Ascending aorta (tissue), 2 donors: ENCODE data around the gene GJA3. TPM values are rescaled to one million over a fixed set of nuclear protein-coding genes. Genes with fewer than 3 reads are reported as not detected.

Experiments used
- DNase-seq, 2 donors: peaks; one replicate each; pipeline ENCODE4 v3.0.0-alpha.2; 2019; ENCODE audit warnings: low spot score in 2 of 2
- H3K27ac ChIP-seq, 2 donors: fragments of 200-600 bp; sonication (generic); one replicate each; pipeline ENCODE4 v1.5.1; 2016 to 2017; ENCODE audit warnings: mild to moderate bottlenecking in 1 of 2
- H3K27me3 ChIP-seq: fragments of 200-600 bp; sonication (generic); one replicate; pipeline ENCODE4 v1.5.1; 2017
- H3K36me3 ChIP-seq, 2 donors: fragments of 200-600 bp; sonication (generic); one replicate each; pipeline ENCODE4 v1.5.1; 2016
- H3K4me1 ChIP-seq, 2 donors: fragments of 200-600 bp; sonication (generic); one replicate each; pipeline ENCODE4 v1.5.1; 2016 to 2017; ENCODE audit warnings: mild to moderate bottlenecking in 1 of 2
- H3K4me3 ChIP-seq, 2 donors: fragments of 200-600 bp; sonication (generic); one replicate each; pipeline ENCODE4 v1.5.1; 2016 to 2017; ENCODE audit warnings: mild to moderate bottlenecking in 1 of 2
- H3K9me3 ChIP-seq, 2 donors: fragments of 200-600 bp; sonication (generic); one replicate each; pipeline ENCODE4 v1.5.1; 2016
- intact Hi-C: fragments of 100-400 bp; cut with DNase I; formaldehyde crosslinking; loops from one replicate; pipeline ENCODE4 v1.15.1; 2023
- total RNA-seq: library from RNA; depleted of rRNA; stranded (reverse); fragments of >200 nt; gene quantifications from one replicate; pipeline ENCODE4 v1.1.0, GENCODE V29; 2016
- TF ChIP-seq, protein P1 (sequence below), 3 experiments: fragments of 200-600 bp in 2 of 3; fragments of 450-650 bp in 1 of 3; sonication (generic) in 2 of 3; IDR thresholded peaks; one replicate each; pipeline ENCODE4 v1.5.1; 2016 to 2019; ENCODE audit warnings: antibody characterized with exemption in 3 of 3, mild to moderate bottlenecking in 1 of 3, moderate library complexity in 1 of 3

The GJA3 gene
- total RNA-seq, 1 donor from 2014 or later = not detected

DNA sequence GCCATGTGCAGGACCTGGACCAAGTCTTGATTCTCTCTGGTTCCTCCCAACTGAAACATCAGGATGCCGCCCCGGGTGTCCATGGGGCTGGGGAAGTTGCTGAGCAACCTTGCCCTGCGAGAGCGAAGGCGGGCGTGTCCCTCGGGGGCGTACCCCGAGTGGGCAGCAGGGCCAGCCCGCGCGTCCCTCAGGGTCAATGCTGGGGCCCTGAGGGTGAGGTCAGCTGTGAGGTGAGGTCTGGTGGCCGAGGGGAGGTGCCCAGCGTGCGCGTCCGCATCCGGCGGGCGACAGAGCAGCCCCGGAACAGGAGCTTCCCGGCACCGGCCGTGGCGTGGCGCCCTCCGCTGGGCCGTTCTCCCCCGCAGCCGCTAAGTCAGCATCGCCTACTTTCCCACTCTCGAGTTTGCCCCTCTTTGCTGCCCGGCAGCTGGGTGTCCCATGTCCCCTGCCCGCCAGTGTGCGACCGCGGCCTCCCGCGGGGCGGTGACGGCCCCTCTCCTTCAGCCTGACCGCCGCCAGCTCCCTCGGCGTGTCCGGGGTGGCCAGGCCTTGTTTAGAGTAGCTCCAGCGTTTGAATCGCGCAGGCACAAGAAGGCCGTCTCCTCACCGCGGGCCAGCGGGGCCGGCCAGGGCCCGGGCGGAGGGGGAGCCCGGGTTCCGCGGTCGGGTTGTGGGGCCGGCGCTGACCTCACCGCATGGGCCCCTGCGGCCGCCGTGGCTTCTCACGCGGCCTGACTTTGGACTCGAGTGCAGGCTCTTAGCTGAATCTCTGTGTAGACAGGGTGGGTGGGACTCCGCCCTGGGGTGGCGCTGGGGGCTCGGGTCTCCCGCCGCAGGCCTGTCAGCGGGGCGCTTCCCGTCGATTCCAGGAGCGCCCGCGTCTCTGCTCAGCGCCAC, 33.0 kb downstream of the GJA3 start:
- Histone ChIP-seq H3K4me3 (peak overlapping the region; percentile 83 to 84), H3K4me1 (peaks cover 0 to 13% of the 10 kb centered on the region in 2 donors), H3K27ac (peak overlapping the region; percentile 90), H3K9me3 (no peaks in the 10 kb centered on the region), H3K27me3 (no peaks in the 10 kb centered on the region), H3K36me3 (no peaks in the 10 kb centered on the region)
- intact Hi-C loops = loop anchor here (2.0 to 10.0 kb wide), 2 partner anchors 33 to 577 kb away; partner anchors contain the start of genes GJA3 and IL17D
- TF ChIP-seq, protein P1, sequence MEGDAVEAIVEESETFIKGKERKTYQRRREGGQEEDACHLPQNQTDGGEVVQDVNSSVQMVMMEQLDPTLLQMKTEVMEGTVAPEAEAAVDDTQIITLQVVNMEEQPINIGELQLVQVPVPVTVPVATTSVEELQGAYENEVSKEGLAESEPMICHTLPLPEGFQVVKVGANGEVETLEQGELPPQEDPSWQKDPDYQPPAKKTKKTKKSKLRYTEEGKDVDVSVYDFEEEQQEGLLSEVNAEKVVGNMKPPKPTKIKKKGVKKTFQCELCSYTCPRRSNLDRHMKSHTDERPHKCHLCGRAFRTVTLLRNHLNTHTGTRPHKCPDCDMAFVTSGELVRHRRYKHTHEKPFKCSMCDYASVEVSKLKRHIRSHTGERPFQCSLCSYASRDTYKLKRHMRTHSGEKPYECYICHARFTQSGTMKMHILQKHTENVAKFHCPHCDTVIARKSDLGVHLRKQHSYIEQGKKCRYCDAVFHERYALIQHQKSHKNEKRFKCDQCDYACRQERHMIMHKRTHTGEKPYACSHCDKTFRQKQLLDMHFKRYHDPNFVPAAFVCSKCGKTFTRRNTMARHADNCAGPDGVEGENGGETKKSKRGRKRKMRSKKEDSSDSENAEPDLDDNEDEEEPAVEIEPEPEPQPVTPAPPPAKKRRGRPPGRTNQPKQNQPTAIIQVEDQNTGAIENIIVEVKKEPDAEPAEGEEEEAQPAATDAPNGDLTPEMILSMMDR (IDR thresholded peaks at IDR 0.05) = peak in 2 of 3 experiments; percentile 32 to 54
- peak in 1 of 2 donors; percentile 83 for DNase-seq

DNA sequence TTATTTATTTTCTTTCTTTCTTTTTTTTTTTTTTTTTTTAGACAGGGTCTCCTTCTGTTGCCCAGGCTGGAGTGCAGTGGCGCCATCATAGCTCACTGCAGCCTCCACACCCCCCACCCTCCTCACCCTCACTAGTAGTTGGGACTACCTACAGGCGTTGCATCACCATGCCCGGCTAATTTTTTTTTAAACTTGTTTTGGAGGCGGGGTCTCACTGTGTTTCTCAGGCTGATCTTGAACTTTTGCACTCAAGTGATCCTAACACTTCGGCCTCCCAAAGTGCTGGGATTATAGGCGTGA, 33.6 kb downstream of the GJA3 start:
- H3K9me3 ChIP-seq = no peaks in the 10 kb centered on the region
- no peaks in the 10 kb centered on the region for H3K36me3 ChIP-seq
- H3K27me3 ChIP-seq = no peaks in the 10 kb centered on the region
- H3K4me1 ChIP-seq = peaks cover 0 to 13% of the 10 kb centered on the region in 2 donors
- DNase-seq = no peak
- H3K4me3 ChIP-seq = peak overlapping the region; percentile 83 to 84
- H3K27ac ChIP-seq = peak overlapping the region; percentile 90
- intact Hi-C loops = loop anchor here (2.0 to 10.0 kb wide), 2 partner anchors 34 to 578 kb away; partner anchors contain the start of genes GJA3 and IL17D
- TF ChIP-seq, protein P1 (IDR thresholded peaks at IDR 0.05) = no peak

DNA sequence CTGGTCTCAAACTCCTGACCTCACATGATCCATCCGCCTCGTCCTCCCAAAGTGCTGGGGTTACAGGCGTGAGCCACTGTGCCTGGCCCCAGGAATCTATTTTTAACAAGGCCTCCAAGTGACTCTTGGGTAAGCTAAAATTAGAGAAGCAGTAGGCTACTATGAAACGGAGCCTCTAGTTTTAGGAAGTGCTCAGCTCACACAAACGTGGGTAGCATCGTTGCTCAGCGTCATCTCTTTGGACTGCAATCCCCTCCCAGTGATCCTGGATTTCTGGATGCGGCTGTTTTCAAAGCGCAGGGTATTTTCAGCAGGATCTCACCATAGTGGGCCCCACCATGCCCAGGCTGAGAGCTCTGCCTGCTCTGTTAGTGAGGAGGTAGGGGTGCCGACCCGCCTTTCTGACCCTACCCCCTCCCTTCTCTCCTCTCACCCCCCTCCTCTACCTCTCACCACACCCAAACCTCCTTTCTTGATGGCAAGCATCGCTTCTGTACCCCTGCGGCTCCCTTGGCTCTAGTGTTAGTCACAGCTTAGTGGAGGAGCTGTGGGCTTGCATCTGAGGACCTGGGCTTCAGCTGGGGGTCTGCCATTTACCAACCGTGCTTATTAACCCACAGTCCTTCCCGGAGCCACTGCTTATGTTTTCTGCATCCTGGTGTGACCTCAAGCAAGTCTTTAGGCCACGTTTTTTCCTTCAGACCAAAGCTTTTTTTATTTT, 34.2 kb downstream of the GJA3 start:
- Histone ChIP-seq H3K9me3 (no peaks in the 10 kb centered on the region), H3K27me3 (no peaks in the 10 kb centered on the region), H3K4me3 (peak overlapping the region in 1 of 2 donors; percentile 84), H3K27ac (peak overlapping the region; percentile 90), H3K36me3 (no peaks in the 10 kb centered on the region), H3K4me1 (peaks cover 0 to 13% of the 10 kb centered on the region in 2 donors)
- intact Hi-C loops = loop anchor here (2.0 to 10.0 kb wide), 2 partner anchors 34 to 578 kb away; partner anchors contain the start of genes GJA3 and IL17D
- TF ChIP-seq, protein P1 (IDR thresholded peaks at IDR 0.05) = no peak
- no peak for DNase-seq

DNA sequence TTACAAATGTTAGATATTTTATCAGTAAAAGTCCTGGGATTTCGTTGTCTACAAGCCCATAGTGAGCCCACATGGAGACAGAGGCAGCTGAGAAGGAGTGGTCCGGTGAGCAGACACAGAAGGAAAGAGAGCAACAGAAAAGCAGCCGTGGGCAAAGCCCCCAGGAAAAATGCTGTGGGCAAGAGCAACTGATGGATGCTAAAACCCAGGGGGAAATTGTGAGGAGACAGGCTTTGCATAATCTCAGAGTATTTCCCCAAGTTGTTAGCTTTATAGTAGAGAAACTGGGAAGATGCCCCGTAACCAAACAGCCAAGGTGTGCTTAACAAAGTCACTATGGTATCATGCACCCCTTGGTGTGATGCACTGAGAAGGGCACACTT, 35.1 kb downstream of the GJA3 start:
- H3K4me3 ChIP-seq = no peak overlapping the region
- no peak for DNase-seq
- H3K9me3 ChIP-seq = no peaks in the 10 kb centered on the region
- no peaks in the 10 kb centered on the region for H3K36me3 ChIP-seq
- H3K27me3 ChIP-seq = no peaks in the 10 kb centered on the region
- TF ChIP-seq, protein P1 (IDR thresholded peaks at IDR 0.05) = no peak
- intact Hi-C loops = loop anchor here (2.0 to 10.0 kb wide), 2 partner anchors 35 to 579 kb away; partner anchors contain the start of genes GJA3 and IL17D
- peaks cover 0 to 13% of the 10 kb centered on the region in 2 donors for H3K4me1 ChIP-seq
- H3K27ac ChIP-seq = peak overlapping the region in 1 of 2 donors; percentile 90

DNA sequence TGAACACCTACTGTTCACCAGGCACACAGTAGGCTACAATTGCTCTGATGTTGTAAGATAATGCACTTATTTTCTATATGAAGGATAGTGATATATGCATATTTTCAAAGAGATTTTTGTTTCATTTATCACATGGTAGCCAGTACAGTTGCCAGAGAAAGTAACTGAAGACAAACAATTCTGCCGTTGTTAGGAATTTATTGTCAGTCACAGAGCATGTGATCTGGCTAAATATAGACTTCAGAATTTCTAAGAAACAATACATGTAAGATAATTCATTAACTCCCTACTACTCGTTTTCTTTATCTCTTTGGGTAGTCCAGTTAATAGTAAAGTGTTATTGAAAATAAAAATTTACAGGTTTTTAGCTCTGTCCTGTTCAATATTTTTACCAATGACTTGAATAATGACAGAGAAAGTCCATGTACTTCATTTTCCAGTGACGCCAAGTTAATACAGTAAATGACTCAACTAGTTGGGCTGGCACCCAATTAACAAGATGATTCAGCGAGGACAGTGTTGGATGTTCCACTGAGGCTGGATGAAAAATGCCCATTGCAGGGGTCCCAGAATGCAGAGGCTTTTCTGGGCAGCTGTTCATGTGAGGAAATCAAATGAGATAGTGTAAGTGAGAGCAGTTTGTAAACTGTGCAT, 35.6 kb downstream of the GJA3 start:
- H3K4me1 ChIP-seq = peaks cover 0 to 13% of the 10 kb centered on the region in 2 donors
- intact Hi-C loops = loop anchor here (10.0 kb wide), 1 partner anchor 580 kb away; the partner anchor contains the start of gene IL17D
- DNase-seq = no peak
- H3K4me3 ChIP-seq = no peak overlapping the region
- no peak overlapping the region for H3K27ac ChIP-seq
- TF ChIP-seq, protein P1 (IDR thresholded peaks at IDR 0.05) = no peak
- H3K36me3 ChIP-seq = no peaks in the 10 kb centered on the region
- no peaks in the 10 kb centered on the region for H3K27me3 ChIP-seq
- no peaks in the 10 kb centered on the region for H3K9me3 ChIP-seq
